Activated naive CD4-positive, alpha-beta T cell treated with Interleukin-2 at 50 U/mL for 16 hours (primary cell): ENCODE data around the gene WSB2.

Experiments
- DNase-seq: peaks from one replicate; pipeline ENCODE4 v3.0.0-alpha.2; 2020

WSB2 gene

GRCh38 chr12:117985182-117985581 lies 75.8 kb downstream of the WSB2 start:
- no peak for DNase-seq
